LoVo (cell line): ENCODE data around the gene MEAK7.
"Not testable (repeated sequence)": the region's sequence is repeated elsewhere in the genome, so short reads cannot be mapped to it uniquely, and the experiment has no call there.

ENCODE experiments used
- DNase-seq: peaks from one replicate; pipeline ENCODE4 v3.0.0-alpha.2; 2016; ENCODE audit warnings: low spot score

The MEAK7 gene

DNA sequence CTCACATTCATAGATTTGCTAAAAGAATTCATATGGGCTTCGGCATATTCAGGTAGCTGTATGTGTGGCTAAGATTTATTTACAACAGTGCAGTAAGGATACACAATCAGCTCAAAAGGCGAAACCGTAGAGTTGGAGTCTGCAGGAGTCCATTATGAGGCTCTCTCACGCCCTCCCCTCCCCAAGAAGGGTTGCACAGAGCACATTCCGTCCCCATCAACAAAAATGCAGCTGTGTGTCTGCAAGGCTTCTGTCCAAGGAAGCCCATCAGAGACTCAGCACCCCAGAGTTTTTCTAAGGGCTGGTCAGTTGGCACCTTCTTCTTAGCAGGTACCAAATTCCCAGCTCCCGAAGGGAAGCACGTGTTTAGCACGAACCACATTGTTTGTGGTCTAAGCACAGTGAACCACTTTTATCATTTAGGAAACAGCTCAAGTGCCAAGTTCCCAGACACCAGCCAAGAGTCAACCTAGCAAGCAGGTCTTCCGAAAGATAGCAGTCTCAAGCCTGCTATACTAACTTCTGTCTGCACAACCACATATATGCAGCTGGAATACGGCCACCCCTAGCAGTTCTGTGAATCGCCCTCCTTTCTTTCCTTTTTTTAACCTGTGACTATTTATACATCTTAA, 28.5 kb upstream of the MEAK7 start:
- no peak for DNase-seq

DNA sequence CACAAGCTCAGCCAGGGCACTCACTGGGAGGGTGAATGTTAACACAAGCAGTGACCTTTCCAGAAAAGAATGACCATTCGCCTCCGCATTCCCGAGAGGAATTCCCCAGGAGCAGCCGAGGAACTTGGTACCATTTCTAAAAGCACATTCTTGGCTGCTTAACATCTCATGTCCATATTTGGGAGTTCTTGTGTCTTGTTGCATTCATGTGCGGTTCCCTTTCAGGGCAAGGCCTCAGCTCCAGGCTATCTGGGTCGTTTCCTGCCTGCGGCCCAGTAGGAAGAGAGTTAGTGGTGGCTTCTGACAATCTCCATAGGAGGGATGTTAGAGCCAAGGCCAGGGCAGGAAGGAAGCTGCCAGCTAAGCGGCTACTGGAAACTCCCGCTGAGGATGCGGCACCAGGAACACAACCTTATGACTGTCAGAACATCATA, 27.8 kb upstream of the MEAK7 start:
- no peak for DNase-seq

GRCh38 chr16:84531671-84532111, 27.2 kb upstream of the MEAK7 start:
- DNase-seq: no peak

DNA sequence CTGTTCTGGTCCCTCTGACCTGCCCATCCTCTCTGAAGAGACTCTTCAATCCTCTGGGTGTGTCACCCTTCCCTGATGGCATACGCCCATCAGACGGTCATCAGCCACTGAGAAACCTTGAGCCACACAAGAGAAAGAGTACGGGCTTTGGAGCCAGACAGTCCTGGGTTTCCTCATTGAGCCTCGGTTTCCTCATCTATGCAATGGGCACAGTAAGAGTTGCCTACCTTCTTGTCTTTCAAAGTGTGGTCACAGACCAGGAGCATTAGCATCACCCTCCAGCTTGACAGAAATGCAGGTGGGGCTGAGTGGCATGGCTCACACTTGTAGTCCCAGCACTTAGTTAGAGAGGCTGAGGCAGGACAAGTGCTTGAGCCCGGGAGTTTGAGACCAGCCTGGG, 26.1 kb upstream of the MEAK7 start:
- DNase-seq: no peak

GRCh38 chr16:84529607-84530006, 25.1 kb upstream of the MEAK7 start:
- DNase-seq: no peak

- DNase-seq: no peak
These were observed 23.9 kb upstream of the MEAK7 start for GRCh38 chr16:84528322-84528721.

- no peak for DNase-seq
These were observed 23.2 kb upstream of the MEAK7 start for GRCh38 chr16:84527532-84528269.

DNA sequence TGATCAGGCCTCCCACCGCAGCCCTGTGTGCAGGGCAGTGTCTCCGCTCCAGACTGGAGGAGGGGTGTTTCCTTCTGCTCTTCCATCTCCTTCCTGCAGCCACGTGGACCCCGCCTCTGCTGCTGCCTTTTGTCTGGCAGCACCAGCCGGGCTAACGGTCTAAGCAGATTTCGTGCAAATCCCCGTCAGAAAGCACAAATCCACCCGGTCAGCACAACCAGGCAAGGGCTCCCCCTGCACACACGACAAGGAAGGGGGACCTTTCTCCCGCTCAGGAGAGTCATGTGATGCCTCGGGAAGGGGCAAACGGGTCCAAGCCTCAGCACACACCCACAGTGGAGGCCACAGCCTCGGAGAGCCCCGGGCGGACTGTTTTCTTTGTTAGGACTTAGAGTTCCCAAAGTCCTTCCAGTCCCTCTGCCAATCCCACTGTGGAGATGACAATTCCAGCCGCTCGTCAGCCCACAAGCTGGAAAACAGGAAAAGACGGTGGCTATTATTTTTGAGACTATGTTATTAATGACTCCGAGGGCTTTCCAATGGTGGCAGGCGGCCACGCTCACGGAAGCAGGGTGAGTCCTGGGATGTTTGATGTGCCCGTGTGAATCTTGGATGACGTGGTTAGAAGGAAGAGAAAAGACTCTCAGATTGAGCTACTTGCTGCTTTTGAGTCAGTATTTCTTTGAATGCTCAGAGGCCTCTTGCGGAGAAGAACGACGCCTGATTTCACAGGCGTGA, 22.5 kb upstream of the MEAK7 start:
- no peak for DNase-seq

GRCh38 chr16:84524941-84525581, 20.6 kb upstream of the MEAK7 start:
- not testable (repeated sequence) for DNase-seq

- DNase-seq: no peak
These were observed 20.0 kb upstream of the MEAK7 start for GRCh38 chr16:84524346-84524920.

GRCh38 chr16:84521497-84521770, 17.0 kb upstream of the MEAK7 start:
- DNase-seq: no peak

- no peak for DNase-seq
These were observed 16.5 kb upstream of the MEAK7 start for GRCh38 chr16:84520725-84521496.

DNA sequence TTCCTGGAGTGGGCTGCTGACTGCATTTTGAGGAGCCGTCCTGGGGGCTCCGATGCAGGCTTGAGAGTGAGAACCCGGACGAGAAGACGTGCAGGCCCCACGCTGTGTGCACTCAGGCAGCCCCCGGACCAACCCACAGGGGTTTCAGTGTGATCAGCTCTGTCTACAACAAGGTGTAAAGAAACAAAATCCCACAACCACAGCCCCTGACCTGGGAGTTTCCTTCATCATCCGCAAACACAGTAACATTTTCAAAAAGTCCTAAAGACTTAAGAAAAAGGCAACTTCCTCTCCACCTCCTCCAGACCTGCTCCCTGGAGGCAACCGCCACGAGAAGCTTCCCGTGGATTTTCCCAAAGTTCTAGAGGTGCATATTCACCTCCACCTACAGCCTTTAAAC, 15.4 kb upstream of the MEAK7 start:
- DNase-seq: no peak

DNA sequence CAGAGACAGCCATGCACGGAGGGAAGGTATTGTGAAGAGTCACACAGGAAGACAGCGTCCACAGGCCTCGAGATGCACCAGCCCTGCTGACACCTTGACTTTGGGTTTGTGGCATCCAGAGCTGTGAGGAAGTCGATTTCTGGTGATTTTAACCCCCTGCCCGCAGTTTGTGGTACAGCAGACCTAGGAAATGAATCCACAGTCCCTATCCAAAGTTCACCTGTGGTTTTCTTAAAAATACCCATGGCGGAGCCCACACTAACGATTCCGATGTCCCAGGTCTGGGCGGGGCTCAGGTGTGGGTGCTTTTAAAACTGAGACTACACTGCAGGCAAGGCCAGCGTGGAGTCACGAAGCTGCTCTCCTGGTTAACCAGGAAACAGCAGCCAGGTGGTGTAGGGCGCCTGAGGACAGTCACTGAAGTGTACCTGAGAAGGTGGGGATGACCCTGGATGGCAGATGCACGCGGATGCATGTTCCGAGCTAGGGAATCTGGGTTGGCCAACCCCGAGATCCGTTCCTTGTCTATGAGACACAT, 14.4 kb upstream of the MEAK7 start:
- DNase-seq: no peak

DNA sequence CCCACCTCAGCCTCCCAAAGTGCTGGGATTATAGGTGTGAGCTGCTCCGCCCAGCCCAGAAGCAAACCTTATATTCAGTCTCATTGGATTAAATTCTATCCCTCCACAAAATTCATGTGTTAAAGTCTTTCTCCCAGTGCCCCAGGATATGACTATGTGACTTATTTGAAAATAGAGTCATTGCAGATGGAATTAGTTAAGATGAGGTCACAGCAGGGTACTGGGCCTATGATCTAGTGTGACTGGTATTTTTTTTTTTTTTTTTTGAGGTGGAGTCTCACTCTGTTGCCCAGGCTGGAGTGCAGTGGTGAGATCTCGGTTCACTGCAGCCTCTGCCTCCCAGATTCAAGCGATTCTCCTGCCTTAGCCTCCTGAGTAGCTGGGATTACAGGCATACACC, 13.8 kb upstream of the MEAK7 start:
- not testable (repeated sequence) for DNase-seq

GRCh38 chr16:84517366-84517765, 12.9 kb upstream of the MEAK7 start:
- no peak for DNase-seq

DNA sequence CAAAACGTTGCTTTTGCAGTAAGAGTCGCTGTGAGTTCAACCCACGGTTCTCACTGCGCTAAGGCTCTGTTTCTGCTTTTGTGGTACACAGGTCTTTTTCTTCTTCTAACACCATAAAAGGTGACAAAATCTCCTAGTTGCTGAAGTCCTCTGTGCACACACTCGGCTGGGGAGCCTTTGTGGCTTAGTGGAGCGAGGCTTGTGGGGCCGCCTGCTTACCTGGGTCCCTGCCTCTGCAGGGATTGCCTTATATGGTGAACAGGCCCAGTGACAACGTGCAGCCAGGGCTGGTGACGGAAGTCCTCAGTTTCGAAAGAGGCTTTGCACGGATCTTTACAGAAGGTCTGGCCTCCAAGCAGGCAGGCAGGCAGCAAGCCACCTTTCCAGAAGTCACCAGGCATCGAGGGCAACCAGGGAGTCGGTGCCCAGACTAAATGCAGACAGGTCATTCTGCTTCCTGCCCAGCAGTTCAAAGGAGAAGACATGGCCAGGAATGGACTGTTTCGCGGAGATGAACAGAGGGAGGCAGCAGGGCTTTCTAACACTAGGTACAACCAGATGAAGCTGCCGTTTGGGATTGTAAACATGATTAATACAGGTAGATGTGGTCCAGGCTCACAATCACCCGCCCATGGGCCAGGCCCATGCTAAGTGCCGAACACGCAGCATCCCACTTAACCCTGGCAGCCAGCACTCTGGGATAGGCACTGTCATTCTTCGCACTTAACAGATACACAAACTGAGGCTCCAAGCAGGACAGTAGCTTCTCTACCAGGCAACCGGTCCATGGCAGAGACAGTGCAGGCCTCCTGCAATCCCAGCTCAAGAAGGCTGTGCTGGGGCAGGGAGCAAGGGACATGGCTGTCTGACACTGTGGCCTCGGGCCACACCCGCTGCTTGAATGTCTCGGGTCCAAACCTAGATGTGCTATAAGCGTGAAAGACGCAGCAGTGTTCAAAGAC, 10.7 kb upstream of the MEAK7 start:
- DNase-seq: no peak

- DNase-seq: no peak
These were observed 9.9 kb upstream of the MEAK7 start for GRCh38 chr16:84514295-84514873.

DNA sequence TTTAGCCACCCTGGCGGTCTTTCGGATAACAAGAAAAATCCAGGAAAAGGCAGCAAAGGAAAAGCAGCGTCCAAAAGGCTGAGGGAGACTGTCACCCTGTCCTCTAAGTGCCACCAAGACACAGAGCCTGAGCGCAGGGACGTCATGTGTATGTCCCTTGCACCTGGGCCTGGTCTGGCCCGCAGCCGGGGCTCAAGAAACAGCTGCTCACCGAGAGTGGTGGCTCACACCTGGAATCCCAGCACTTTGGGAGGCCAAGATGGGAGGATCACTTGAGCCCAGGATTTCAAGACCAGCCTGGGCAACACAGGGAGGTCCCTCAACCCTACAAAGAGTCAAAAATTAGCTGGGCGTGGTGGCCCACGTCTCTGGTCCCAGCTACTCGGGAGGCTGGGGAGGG, 9.2 kb upstream of the MEAK7 start:
- DNase-seq: no peak

- no peak for DNase-seq
These were observed 8.7 kb upstream of the MEAK7 start for GRCh38 chr16:84513123-84513522.
